Gastrocnemius medialis (tissue), 4 donors: ENCODE results near the gene ARFGEF3. TPM values are rescaled to one million over a fixed set of nuclear protein-coding genes. Genes with fewer than 3 reads are reported as not detected.

Source experiments
- ATAC-seq, 2 donors: fragments of 150-250 bp; one replicate each; pipeline ENCODE4 v1.9.1; 2016
- DNase-seq, 2 donors: peaks; one replicate each; pipeline ENCODE4 v3.0.0-alpha.2; 2019
- H3K27ac ChIP-seq, 4 donors: fragments of 200-600 bp; sonication (generic); 1 replicate in 1 of 4; 2 replicates in 3 of 4; pipeline ENCODE4 v1.5.1; 2016 to 2018; ENCODE audit warnings: mild to moderate bottlenecking in 2 of 4, moderate library complexity in 1 of 4
- H3K27me3 ChIP-seq, 3 donors: fragments of 200-600 bp; sonication (generic) in 2 of 3; 1 replicate in 1 of 3; 2 replicates in 2 of 3; pipeline versions ENCODE4 v1.5.1 to v1.6.0; 2016 to 2019; ENCODE audit warnings: mild to moderate bottlenecking in 1 of 3, moderate library complexity in 1 of 3
- H3K36me3 ChIP-seq, 2 donors: fragments of 200-600 bp; sonication (generic) in 1 of 2; one replicate each; pipeline ENCODE4 v1.5.1; 2017 to 2018
- H3K4me1 ChIP-seq, 2 donors: fragments of 200-600 bp; sonication (generic) in 1 of 2; one replicate each; pipeline ENCODE4 v1.5.1; 2016 to 2017; ENCODE audit warnings: mild to moderate bottlenecking in 2 of 2
- H3K4me3 ChIP-seq, 4 donors: fragments of 200-600 bp; sonication (generic) in 3 of 4; 1 replicate in 1 of 4; 2 replicates in 3 of 4; pipeline ENCODE4 v1.5.1; 2016 to 2019; ENCODE audit warnings: mild to moderate bottlenecking in 2 of 4
- H3K9me3 ChIP-seq, 3 donors: fragments of 200-600 bp; sonication (generic) in 2 of 3; 1 replicate in 1 of 3; 2 replicates in 2 of 3; pipeline ENCODE4 v1.5.1; 2016 to 2019
- CTCF ChIP-seq, 5 experiments: fragments of 450-650 bp in 3 of 5; fragments of 200-600 bp in 2 of 5; sonication (generic) in 2 of 5; IDR thresholded peaks in 4 of 5; conservative IDR thresholded peaks in 1 of 5; 1 replicate in 4 of 5; 2 replicates in 1 of 5; pipeline ENCODE4 v1.5.1; 2016 to 2019; ENCODE audit warnings: antibody characterized with exemption in 5 of 5, mild to moderate bottlenecking in 3 of 5, moderate library complexity in 3 of 5
- POLR2A ChIP-seq, 2 donors: fragments of 450-650 bp; IDR thresholded peaks; one replicate each; pipeline ENCODE4 v1.6.1; 2017; ENCODE audit warnings: antibody characterized with exemption in 2 of 2, mild to moderate bottlenecking in 2 of 2, moderate library complexity in 2 of 2
- in situ Hi-C, 4 donors: fragments of 200-750 bp; cut with MboI; loops; one replicate each; pipeline versions ENCODE4 v1.15.0 to v1.8.0; 2017; ENCODE audit warnings: low sequenced_read_pairs in 4 of 4
- intact Hi-C: fragments of 100-400 bp; cut with DNase I; formaldehyde crosslinking; loops from one replicate; pipeline ENCODE4 v1.15.1; 2023; ENCODE audit warnings: low total_unique reads
- total RNA-seq, 4 donors: library from RNA; depleted of rRNA; stranded (reverse); fragments of >200 nt; gene quantifications; one replicate each; pipeline versions ENCODE4 v1.1.0 to v1.2.3, GENCODE V29; 2016

ARFGEF3 gene
- total RNA-seq, 4 donors from 2014 or later, result 0.40 to 0.78 (median 0.52) TPM

DNA sequence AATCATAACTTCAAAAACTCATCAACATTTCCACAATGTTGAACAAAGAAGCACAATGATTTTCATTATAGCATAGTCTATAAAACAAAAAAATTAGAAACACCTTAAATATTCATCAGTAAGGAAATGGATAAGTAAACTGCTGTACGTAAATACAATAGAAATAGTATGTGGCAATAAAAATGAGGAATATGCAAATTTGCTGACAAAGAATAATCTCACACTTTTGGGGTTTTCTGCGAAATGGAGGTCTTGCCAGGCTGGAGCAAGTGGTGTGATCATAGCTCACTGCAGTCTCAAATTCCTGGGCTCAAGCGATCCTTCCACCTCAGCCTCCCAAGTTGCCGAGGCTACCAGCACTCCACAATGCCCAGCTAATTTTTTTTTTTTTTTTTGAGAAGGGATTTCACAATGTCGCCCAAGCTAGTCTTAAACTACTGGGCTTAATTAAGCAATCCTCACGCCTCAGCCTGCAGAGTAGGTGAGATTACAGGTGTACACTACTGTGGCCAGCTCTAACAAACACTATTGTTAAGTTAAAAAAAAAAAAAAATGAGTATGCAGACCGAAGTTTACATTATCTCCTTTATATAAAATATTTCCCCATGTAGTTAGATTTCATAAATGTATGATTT, 157.1 kb downstream of the ARFGEF3 start:
- H3K4me3 ChIP-seq, result no peak overlapping the region
- intact Hi-C loops, result no loop called here
- ATAC-seq (no peak), DNase-seq (no peak)
- H3K4me1 ChIP-seq, result no peaks in the 10 kb centered on the region
- in situ Hi-C loops, result no loop called here
- H3K36me3 ChIP-seq, result no peaks in the 10 kb centered on the region
- TF ChIP-seq POLR2A (IDR thresholded peaks at IDR 0.05) (no peak), CTCF (IDR thresholded peaks at IDR 0.05 in 4 of 5, conservative IDR thresholded peaks at IDR 0.05 in 1 of 5) (no peak)
- no peaks in the 10 kb centered on the region for H3K9me3 ChIP-seq
- no peak overlapping the region for H3K27ac ChIP-seq
- H3K27me3 ChIP-seq, result no peaks in the 10 kb centered on the region

DNA sequence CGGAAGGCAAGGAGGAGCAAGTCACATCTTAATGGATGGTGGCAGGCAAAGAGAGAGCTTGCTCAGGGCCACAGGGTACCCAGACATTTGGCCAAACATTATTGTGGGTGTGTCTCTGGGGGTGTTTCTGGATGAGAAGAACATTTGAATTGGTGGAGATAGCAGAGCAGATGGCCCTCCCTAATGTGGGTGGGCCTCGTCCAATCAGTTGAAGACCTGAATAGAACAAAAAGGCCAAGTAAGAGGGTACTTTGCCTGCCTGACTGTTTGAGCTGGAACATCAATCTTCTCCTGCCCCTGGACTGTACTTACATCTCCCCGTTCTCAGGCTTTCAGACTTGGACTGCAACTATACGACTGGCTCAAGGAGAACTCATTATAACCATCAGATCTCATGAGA, 160.2 kb downstream of the ARFGEF3 start:
- Histone ChIP-seq H3K27ac (no peak overlapping the region), H3K4me1 (no peaks in the 10 kb centered on the region), H3K36me3 (no peaks in the 10 kb centered on the region), H3K9me3 (no peaks in the 10 kb centered on the region), H3K27me3 (no peaks in the 10 kb centered on the region), H3K4me3 (no peak overlapping the region)
- in situ Hi-C loops, result no loop called here
- no peak for ATAC-seq
- no peak for DNase-seq
- intact Hi-C loops, result no loop called here
- TF ChIP-seq POLR2A (IDR thresholded peaks at IDR 0.05) (no peak), CTCF (IDR thresholded peaks at IDR 0.05 in 4 of 5, conservative IDR thresholded peaks at IDR 0.05 in 1 of 5) (no peak)

DNA sequence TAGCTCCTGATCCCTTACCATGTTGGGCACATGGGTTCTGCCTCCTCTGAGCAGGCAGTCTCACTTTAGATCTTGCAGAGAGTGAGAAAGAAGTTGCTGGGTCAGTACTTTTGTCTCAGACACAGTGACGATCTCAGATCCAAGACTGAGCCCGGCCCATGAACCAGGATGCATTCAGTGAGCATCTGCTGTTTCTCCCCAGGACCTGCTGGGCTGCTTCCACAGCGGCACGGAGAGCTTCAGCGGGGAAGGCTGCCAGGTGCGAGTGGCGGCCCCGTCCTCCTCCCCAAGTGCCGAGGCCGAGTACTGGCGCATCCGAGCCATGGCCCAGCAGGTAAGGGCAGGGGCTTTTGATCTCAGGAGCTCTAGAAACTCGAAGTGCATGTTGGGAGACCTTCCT, 162.1 kb downstream of the ARFGEF3 start:
- Histone ChIP-seq H3K27me3 (no peaks in the 10 kb centered on the region), H3K4me1 (no peaks in the 10 kb centered on the region), H3K27ac (no peak overlapping the region), H3K36me3 (no peaks in the 10 kb centered on the region), H3K4me3 (no peak overlapping the region), H3K9me3 (no peaks in the 10 kb centered on the region)
- DNase-seq (no peak), ATAC-seq (no peak)
- TF ChIP-seq POLR2A (IDR thresholded peaks at IDR 0.05), result no peak
- TF ChIP-seq CTCF (IDR thresholded peaks at IDR 0.05 in 4 of 5, conservative IDR thresholded peaks at IDR 0.05 in 1 of 5), result no peak
- in situ Hi-C loops, result no loop called here
- intact Hi-C loops, result no loop called here

DNA sequence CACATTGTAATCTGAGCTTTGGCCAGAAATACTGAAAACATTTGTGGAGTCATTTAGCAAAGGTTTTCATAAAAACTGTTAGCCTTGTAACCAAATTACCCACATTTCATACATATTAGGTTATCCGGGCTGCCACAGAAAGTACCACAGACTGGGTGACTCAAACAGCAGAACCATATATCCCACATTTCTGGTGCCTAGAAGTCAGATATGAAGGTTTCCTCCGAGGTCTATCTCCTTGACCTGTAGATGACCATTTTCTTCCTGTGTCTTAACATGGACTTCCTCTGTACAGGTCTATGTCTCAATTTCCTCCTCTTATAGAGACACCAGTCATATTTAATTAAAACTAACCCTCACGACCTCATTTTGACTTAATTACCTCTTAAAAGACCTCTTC, 166.5 kb downstream of the ARFGEF3 start:
- Histone ChIP-seq H3K4me1 (no peaks in the 10 kb centered on the region), H3K9me3 (no peaks in the 10 kb centered on the region), H3K27me3 (no peaks in the 10 kb centered on the region), H3K27ac (no peak overlapping the region), H3K36me3 (no peaks in the 10 kb centered on the region), H3K4me3 (no peak overlapping the region)
- ATAC-seq (no peak), DNase-seq (no peak)
- intact Hi-C loops, result no loop called here
- TF ChIP-seq CTCF (IDR thresholded peaks at IDR 0.05 in 4 of 5, conservative IDR thresholded peaks at IDR 0.05 in 1 of 5) (no peak), POLR2A (IDR thresholded peaks at IDR 0.05) (no peak)
- in situ Hi-C loops, result no loop called here

DNA sequence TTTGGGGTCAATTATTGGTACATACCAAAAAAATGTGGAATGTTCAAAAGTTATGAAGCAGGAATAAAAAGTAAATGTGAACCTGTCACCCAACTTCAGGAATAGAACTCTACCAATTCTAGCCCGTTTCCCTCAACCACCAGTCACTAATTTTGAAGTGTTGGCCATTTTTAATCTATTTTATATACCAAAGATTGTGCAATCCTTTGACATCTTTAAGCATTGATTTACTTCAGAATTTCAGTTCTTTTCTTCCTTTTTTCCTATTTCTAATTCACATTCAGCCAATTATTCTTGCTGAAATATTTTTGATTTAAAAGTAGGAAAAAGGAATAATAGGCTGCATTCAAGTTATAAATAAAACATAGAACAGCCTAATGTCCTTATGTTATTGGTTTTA, 169.0 kb downstream of the ARFGEF3 start:
- intact Hi-C loops, result no loop called here

More for the DNA sequence above, 169.0 kb downstream of the ARFGEF3 start:
- no peak overlapping the region for H3K4me3 ChIP-seq
- no peaks in the 10 kb centered on the region for H3K9me3 ChIP-seq
- ATAC-seq (no peak), DNase-seq (no peak)
- H3K4me1 ChIP-seq, result no peaks in the 10 kb centered on the region
- no peaks in the 10 kb centered on the region for H3K36me3 ChIP-seq
- no peak overlapping the region for H3K27ac ChIP-seq
- in situ Hi-C loops, result no loop called here
- TF ChIP-seq POLR2A (IDR thresholded peaks at IDR 0.05) (no peak), CTCF (IDR thresholded peaks at IDR 0.05 in 4 of 5, conservative IDR thresholded peaks at IDR 0.05 in 1 of 5) (no peak)
- no peaks in the 10 kb centered on the region for H3K27me3 ChIP-seq
